HG03060 (cell line): ENCODE results near the gene ARID3C.

Experiments
- ATAC-seq: cut with Tn5 transposase; IDR thresholded peaks from one replicate; pipeline ENCODE4 v1.9.1; 2021; ENCODE audit warnings: low read depth, moderate number of reproducible peaks; ENCODE audit not compliant: unreplicated experiment

The ARID3C gene

GRCh38 chr9:34579808-34580163 lies 49.1 kb downstream of the ARID3C start:
- no peak for ATAC-seq

DNA sequence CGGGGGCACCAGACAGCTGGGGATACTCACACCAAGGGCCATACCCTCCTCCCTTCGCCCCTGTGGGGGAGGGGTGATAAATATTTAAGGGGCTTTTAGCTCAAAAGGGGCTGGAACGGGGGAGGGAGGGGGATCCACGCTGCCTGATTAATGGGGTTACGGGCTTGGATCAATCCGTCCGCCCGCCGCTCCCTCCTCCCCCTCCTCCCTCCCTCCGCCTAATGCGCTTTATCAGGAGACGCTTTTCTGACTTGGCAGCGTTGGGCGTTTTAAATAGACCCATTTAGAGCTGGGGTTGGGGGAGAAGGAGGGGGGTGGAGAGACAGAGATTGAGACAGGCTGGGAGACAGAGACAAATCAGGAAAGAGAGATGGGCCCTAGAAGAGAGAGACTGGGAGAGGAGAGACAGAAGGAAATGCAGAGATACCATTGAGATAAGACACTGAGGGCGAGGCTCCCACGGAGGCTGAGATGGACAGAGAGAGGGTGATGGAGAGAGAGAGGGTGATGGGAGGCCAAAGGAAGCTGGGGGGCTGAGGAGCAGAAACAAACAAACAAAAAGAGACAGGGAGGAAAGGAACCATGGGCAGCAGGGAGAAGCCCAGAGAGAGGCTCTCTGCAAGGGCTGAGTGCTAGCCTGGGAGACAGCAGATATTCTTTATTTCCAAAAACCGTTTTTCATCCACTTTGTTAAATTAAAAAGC lies 49.6 kb downstream of the ARID3C start:
- ATAC-seq = no peak

DNA sequence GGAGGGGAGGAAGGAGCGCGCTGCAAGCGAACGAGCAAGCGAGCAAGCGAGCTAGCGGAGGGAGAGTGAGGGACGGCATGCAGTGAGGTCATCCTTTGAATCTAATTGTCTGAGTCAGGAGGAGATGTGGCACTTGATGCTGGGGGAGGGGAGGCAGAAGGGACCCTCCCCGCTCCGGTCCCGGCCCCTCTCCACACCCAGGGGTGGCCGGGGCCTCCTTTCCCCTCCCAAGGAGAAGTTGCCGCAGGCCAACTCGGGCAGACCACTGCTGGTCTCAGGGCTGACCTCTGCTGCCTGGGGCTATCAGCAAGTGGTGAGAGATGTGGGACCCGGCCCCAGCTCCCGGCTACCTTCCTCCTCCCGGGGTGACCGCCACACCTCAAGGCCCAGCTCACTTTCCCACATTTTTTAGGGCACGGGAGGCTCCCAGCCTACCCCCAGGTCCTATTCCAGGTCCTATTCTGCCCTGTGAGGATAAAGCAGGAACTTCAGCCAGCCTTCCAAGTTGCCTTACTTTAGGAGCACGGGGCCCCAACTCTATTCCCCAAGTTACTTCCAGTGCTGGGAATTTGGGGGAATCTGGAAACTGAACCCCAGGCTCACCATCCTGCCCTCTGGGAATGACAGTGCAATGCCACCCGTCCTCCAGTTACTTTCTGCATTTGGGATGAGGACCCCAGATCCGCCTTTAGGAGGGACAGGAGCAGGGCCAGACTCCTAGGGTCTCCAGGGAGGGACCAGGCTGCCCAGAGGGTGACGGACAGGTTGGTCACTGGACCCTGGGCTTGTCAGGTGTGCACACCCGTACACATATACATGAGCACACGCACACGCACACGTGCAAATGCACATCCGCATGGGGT lies 50.4 kb downstream of the ARID3C start:
- no peak for ATAC-seq

- no peak for ATAC-seq
These were observed 51.2 kb downstream of the ARID3C start for GRCh38 chr9:34577400-34578240.

DNA sequence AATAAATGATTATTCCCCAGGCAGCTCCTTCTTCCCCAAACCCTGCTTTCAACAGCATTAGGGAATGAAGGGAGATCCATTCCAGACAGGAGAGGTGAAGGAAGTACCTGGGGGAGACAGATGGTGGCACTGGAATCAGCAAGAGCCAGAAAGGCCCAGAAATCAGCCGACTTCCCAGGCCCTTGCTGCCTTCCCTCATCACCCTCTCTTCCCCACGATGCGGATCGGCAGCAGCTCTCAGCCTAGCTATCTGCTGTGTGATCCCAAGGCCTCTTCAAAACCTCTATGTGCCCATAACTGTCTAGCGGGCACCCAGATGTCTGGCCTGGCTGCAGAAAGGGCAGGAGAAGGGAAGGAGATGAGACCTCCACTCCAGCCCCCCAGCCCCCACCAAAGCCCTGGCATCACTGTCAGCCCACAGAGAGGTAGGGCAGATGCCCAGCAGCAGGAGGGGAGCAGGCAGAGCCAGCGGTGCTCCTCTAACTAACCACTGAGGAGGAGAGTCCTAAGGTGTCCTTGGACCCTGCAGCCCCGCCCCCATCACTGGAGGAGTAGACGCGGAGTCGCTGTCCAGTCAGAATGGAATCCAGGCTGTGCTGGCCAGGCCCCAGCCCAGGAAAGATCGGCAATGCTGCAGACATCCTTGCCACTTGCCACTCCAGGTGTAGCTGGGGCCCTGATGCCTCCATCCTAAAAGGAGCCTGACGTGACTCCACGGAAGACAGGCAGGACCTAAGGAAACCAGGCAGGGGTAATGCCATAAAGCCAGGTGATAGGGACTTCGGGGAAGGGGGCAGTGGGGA lies 52.1 kb downstream of the ARID3C start:
- ATAC-seq = no peak

GRCh38 chr9:34575862-34576596 lies 52.8 kb downstream of the ARID3C start:
- ATAC-seq = no peak

GRCh38 chr9:34575241-34575640 lies 53.6 kb downstream of the ARID3C start:
- ATAC-seq = no peak

DNA sequence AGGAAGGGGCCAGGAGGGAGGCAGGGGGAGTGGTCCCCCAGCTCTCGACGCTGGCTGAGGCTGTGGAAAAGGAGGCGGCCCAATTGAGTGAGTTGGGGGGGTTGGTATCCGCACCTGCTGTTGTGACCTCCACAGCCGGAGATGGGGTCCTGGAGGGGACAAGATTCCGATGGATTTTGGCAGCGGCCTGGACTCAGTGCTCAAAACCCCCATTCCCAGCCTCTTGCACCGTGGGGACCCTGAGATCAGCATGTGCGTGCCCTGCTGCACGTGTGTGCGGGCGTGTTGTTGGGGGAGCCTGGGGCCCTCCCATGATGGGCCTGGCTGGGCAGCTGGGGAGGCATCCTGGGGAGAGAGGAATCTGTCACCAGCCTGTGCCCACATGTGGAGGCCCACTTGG lies 54.3 kb downstream of the ARID3C start:
- no peak for ATAC-seq

DNA sequence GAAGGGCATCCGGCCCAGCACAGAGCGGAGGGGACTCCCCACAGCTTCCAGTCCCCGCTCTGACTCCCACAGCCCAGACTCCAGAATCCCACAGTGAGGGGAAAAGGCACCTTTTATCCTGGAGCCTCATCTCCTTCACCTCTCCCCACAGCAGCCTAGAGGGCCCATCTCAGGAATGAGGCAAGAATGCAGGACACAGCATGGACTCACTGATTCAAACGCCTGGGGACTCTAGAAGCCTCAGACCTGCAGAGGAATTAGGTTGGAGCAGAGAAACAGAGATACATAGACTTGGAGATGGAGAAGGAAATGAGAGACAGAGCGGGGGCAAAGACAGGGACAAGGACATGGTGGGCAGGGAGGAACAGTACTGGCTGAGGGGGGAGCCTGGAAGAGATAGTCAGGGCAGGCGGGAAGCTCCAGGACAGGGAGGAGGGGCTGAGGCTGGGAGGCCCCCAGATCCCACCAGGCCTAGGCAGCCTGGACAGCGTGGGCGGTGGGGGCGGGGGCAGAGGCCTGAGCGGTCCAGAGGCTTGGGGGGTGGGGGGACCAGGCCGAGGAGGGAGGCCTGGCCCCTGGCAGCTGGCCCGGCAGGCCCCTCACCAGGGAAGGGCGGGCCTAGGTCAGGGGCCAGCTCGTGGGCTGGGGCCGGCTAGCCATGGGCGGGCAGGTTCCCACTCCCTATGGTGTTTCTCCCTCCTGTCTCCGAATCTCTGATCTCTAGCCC lies 55.1 kb downstream of the ARID3C start:
- no peak for ATAC-seq

DNA sequence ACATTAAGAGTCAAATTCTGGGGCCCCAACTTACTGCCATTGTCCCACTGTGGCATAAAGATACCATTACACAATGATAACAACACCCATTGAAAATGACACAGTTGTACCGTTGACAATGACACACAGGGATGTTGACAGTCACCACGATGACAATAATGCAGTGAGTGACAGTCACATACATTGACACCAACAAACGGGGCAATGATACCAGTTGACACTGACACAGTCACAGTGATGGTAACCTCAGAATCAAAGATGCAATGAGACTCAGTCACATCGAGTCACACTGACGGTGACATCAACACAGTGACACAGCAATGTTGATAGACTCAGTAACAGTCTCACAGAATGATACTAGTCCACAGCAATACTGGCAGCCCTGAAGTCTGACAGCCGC lies 56.2 kb downstream of the ARID3C start:
- no peak for ATAC-seq

DNA sequence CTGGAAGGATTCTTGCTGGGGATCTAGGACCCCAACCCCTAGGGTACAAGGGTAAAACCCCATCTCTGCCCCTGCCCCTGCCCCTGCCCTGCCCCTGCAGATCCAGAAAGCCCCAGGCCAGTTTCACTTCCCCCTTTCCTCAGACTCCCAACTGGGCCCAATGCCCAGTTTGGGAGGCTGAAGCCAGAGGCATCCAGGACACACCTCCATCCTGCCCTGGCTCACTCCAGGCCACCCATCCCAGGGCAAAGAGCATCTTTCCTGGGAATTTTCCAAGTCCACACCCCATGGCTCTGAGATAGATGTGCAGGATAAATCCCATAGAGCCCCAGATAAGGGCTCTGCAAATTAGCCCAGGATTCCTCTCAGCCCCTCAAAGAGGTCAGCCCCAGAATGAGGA lies 56.8 kb downstream of the ARID3C start:
- no peak for ATAC-seq

DNA sequence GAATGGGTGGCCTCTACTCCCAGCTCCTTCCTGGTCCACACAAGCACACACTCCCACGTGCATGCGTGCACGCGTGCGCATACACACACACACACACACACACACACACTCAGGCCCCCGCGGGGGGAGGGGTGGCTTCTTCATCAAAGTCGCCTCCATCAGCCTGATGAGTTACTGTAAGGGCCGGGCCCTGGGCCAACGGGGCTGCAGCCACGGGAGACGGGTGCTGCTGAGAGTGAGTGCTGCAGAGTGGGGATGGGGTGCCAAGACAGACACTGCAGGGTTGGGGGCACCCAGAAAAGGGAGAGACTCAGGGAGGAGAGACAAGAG lies 57.4 kb downstream of the ARID3C start:
- no peak for ATAC-seq
